Measurements from ENCODE around the gene PLXNA4.

Gene PLXNA4

GRCh38 chr7:132359743-132360142, 216.5 kb downstream of the PLXNA4 start:
- no peak for DNase-seq (ENCODE audit: low read depth in 2 of 2)

DNA sequence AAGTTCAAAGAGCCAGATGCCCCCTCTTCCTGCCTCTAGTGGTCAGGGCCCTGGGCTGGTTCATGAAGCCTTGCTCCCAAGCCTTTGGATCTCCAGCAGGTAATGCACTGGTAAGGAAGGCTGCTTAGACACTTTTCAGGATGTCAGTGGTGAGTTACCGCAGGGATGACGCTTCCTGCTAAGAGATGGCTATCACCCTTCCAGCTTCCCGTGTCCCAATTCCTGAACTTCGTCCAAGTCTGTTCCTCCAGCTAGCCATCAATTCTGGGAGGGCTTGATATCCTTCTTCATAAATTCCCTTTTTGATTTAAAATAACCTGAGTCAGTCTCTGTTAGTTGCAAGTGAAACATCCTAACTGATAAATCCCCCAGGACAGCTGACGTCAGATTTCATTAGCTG, 221.2 kb downstream of the PLXNA4 start:
- no peak for DNase-seq (ENCODE audit: low read depth in 2 of 2)

DNA sequence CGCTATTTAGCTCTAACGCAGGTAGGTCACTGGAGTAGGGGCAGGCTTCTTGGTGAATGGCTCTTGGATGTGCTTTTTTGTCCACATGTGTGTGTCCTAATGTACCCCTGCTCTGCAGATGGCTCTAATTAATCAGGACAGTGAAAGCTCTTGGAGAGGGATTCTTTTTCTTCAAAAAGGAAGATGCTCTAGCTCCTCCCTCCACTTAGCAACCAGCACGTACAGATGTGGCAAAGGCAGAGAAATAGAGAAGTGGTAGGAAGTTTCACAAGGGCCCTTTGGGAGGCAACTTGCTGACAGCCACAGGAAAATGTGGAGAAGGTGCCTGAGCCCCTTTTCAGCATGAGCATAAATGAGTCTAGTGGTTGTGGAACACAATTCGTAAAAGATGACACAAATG, 221.7 kb downstream of the PLXNA4 start:
- DNase-seq (ENCODE audit: low read depth in 2 of 2), result no peak

DNA sequence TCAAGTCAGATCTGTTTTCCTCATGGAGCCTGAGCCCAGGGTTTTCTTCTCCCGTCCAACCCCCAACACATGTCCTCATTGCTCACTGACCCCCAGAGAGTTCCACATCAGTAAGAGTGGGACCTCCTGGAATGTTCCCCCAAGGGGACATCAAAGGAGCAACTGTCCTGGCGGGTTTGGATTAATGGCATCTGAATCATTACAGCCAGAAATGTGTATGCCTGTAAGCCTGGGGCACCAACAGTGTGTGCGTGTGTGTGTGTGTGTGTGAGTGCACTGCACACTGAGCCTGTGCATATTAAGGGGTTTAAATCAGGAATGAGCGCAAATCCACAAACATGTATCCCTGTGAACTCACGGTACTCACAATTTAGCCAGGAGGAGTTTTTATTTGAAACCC, 222.3 kb downstream of the PLXNA4 start:
- no peak for DNase-seq (ENCODE audit: low read depth in 2 of 2)

GRCh38 chr7:132352800-132353199, 223.5 kb downstream of the PLXNA4 start:
- no peak for DNase-seq (ENCODE audit: low read depth in 2 of 2)

DNA sequence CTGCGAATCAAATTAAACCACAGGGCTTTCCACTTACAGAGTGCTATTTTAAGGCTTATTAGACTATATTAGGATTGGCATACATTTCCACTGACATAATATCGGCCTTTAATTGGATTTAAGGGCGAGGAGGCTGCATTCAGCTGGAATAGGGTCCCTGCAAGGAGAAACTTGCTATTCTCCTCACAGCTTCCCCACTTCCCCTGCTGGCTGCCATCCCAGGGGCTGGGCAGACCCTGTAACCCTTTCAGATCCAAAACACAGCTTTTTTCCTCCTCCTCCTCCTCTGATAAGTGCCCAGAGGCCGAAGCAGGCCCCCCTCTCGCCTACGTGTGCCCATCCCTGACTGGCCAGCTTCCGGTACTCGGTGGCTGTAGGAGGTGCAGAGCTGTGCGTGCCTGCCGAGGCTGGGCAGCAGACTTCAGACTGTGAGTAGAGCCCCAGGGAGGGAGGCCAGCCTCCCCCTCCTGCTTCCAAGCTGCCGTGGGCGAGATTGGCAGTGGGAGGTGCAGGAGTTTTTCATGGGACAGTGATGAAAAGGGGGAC, 224.2 kb downstream of the PLXNA4 start:
- no peak for DNase-seq (ENCODE audit: low read depth in 2 of 2)

- no peak for DNase-seq (ENCODE audit: low read depth in 2 of 2)
Observed at GRCh38 chr7:132350741-132351140, 225.5 kb downstream of the PLXNA4 start.

- no peak for DNase-seq (ENCODE audit: low read depth in 2 of 2)
Observed at GRCh38 chr7:132349075-132349474, 227.2 kb downstream of the PLXNA4 start.

DNA sequence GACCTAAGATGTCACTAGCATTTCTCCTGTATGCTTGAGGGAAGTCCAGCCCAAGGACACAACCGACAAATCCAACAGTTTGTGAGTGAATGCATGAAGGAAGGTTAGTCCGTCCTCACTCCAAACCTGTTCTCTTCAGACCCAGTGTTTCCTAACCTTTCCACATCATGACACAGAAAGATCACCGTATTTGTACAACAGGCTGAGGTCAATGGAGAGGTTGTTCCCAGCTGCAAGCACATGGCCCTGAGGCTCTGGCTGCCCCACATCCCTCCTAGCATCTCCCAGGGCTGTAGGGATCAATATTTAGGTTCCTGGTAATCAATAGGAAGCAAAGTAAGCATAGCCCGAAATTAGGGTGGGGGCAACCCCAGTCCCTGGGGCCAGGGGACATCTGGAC, 227.9 kb downstream of the PLXNA4 start:
- DNase-seq (ENCODE audit: low read depth in 2 of 2), result no peak

DNA sequence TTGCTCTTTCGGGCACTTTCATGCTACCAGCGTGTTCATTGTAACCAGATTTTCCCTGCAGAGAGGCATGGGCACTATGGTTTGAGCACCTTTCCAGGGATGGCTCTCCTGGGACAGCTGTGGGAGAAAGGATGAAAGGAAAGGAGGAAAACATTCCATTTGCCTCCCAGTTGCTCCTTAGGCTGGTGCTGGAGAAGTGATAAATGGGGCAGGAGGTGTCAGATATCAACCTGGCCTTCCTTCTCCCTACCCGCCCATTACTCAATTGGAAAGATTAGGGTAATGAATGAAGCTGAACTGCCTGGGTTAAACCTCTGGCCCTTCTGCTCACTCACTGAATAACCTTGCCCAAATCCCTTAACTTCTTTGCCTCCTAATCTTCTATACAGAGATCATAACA, 228.4 kb downstream of the PLXNA4 start:
- DNase-seq (ENCODE audit: low read depth in 2 of 2), result no peak

DNA sequence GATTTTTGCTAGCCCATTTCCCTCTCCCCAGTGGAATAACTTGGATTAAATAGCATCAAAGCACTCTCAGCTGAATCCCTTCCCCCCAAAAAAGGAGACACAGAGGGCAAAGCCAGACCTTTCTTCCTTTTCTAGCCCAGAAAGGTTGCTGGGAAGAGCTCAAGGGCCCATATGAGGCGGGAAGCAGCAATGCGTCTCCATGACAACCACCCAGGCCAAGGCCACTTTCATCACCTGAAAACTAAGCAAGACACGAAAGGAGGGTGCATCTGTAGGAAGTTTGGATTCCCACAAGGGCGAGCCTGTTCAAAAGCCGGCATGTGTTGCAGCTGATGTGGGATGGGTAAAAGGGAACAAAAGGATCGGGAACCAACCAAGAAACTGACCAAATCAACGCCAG, 229.1 kb downstream of the PLXNA4 start:
- no peak for DNase-seq (ENCODE audit: low read depth in 2 of 2)

DNA sequence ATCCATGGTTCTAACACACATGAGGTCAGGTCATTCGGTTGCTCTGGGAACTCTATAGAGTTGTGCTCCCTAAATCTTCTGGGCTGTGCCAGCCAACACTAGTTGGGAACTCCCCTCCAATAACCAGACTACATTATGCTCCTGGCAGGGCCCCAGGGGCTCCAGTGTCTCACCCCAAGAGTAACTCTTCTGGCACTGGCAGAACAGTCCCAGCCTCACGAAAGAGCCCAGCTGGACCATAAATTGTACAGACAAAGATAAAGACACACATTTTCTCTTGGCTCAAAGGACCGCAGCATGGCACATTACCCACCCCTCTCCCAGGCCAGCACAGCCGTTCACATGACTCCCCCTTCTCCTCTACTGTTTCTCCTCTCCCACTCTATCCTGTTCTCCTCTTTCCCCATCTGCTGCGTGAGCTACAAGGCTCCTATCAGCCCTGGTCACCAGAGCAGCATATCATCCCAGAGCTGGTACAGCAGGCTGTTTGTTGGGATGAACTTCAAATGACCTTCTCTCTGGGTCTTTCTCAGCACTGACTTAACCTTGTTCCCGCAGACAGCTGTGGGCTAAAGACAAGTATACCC, 230.6 kb downstream of the PLXNA4 start:
- DNase-seq (ENCODE audit: low read depth in 2 of 2), result no peak

- no peak for DNase-seq (ENCODE audit: low read depth in 2 of 2)
Observed at GRCh38 chr7:132345030-132345429, 231.2 kb downstream of the PLXNA4 start.

DNA sequence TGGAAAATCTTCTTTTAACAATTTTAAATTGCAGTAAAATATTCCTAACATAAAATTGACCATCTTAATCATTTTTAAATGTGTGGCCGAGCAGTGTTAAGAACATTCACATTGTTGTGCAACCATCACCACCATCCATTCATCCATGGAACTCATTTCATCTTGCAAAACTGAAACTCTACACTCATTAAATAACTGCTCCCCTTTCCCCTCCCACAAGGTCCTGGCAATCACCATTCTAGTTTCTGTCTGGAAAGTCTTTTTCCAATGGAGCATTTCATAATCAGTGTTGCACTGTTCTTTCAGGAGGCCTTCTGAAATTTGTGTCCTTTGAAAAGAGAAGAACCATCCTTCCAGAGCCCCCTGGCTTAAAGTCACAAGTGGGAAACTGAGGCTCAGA, 233.1 kb downstream of the PLXNA4 start:
- no peak for DNase-seq (ENCODE audit: low read depth in 2 of 2)

- DNase-seq (ENCODE audit: low read depth in 2 of 2), result no peak
Observed at GRCh38 chr7:132337450-132338080, 238.7 kb downstream of the PLXNA4 start.

- DNase-seq (ENCODE audit: low read depth in 2 of 2), result no peak
Observed at GRCh38 chr7:132336797-132337196, 239.5 kb downstream of the PLXNA4 start.

DNA sequence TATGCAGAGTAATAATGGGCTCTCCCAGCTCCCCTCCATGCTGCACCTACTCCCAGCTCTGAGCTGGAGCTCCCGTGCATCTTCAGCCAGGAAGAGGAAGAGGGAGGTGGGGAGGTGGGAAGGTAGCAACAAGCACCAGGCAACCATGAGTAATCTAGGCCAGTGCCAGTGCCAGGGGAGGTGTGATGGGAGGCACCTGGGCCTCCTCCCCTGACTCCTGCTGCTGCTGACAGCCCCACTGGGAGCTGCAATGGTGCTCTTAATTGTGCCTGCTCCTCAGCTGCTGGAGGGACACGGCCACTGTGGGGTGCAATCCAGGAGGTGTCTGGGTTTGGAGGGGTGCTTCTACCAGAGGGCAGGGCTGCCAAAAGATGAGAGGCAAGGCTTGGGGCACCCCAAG, 243.0 kb downstream of the PLXNA4 start:
- DNase-seq (ENCODE audit: low read depth in 2 of 2), result no peak

DNA sequence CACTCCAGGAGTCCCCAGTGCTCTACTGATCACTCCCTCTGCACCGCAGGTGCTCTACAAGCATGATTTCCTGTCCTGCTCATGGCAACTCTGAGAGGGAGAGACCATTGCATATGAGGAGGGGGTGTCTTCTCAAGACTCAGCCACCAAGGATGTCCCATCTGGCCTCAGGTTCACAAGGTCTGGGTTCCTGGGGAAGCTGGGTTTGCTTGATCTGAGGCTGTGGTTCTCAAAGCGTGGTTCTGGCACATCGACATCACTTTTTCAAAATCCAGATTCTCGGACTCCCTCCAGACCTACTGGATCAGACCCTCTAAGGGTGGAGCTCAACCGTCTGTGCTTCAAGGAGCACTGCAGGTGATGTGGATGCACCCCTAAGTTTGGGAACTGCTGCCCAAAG, 247.5 kb downstream of the PLXNA4 start:
- no peak for DNase-seq (ENCODE audit: low read depth in 2 of 2)

DNA sequence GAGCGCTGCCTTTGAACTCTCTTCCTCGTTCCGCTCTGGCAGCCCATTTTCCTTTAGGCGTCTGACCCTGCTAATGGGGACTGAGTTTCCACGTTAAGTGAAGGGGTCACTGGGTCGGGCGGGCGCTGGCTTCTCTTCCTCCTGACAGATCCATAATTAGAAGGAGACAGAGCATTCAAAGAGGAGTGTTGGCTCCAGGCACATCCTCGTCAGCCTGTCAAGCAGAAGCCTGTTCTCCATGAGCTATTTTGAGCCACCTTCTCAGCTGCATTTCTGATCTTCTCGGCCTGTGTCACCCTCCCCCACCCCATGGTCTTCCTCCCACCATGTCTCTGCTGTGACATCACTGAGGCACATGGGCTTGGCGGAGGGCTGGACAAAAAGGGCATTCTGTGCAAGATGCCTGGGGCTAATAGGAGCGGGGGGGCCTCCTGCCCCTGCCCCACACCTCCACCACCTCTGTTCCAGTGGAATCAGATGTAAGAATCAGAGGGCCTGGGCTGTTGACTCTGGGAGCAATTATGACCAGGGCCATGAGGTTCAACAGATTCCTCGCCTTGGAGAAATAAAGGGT, 248.1 kb downstream of the PLXNA4 start:
- DNase-seq (ENCODE audit: low read depth in 2 of 2), result no peak

- DNase-seq (ENCODE audit: low read depth in 2 of 2), result no peak
Observed at GRCh38 chr7:132326878-132327589, 249.2 kb downstream of the PLXNA4 start.

- DNase-seq (ENCODE audit: low read depth in 2 of 2), result no peak
Observed at GRCh38 chr7:132322970-132323369, 253.3 kb downstream of the PLXNA4 start.

DNA sequence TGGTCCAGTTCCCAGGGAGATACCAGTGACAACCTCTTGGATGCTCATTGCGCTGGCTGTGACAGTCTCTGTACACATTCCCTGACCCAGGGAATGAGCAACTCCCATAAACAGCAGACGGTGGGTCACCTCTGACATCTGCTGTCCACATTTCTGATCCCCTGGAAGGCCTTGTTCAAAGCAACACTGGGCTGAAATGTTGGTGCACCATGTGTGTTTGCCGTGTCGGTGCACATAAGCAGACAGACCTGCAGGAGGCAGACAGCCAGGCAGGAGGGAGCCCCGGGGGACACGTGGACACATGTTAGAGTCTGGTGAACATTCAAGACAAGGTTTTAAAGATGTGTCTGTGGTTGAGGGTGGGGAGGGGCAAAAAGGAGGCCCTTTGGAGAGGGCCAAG, 254.9 kb downstream of the PLXNA4 start:
- no peak for DNase-seq (ENCODE audit: low read depth in 2 of 2)

GRCh38 chr7:132319481-132319880, 256.8 kb downstream of the PLXNA4 start:
- no peak for DNase-seq (ENCODE audit: low read depth in 2 of 2)
